ENCODE measurements around the gene TBC1D22A. TPM values are rescaled to one million over a fixed set of nuclear protein-coding genes. Genes with fewer than 3 reads are reported as not detected.

Gene TBC1D22A
- total and polyA plus RNA-seq, 8 donors: 14.4 to 33.5 (median 15.7) TPM

DNA sequence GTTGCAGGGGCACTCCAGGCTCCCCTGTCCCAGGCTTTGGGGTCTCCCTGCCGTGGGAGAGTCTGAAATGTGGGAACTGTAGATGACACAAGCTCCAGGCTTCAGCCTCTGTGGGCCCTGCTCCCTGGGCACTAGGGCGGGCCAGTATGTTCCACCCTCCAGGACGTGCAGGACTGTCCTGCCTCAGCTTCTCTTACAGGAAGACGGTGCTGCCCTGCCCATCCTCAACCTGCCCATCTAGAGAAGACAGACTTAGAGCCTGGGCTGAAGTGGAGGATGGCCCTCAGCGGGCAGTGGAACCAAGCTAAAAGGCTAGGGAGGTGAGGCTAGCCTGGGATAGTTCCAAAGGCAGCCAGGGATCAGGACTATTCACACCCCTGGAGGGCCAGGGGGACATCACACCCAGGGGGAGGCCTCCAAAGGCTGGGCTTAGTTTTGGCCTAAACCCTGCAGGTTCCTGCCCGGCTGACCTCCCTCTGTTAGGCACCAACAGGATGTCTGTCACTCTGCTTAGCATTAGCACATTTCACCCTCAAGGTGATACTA, 20.4 kb upstream of the TBC1D22A start:
- H3K27me3 ChIP-seq: no peaks in the 10 kb centered on the region
- H3K4me3 ChIP-seq: no peak overlapping the region
- no peaks in the 10 kb centered on the region for H3K9me3 ChIP-seq
- TF ChIP-seq, protein P1, sequence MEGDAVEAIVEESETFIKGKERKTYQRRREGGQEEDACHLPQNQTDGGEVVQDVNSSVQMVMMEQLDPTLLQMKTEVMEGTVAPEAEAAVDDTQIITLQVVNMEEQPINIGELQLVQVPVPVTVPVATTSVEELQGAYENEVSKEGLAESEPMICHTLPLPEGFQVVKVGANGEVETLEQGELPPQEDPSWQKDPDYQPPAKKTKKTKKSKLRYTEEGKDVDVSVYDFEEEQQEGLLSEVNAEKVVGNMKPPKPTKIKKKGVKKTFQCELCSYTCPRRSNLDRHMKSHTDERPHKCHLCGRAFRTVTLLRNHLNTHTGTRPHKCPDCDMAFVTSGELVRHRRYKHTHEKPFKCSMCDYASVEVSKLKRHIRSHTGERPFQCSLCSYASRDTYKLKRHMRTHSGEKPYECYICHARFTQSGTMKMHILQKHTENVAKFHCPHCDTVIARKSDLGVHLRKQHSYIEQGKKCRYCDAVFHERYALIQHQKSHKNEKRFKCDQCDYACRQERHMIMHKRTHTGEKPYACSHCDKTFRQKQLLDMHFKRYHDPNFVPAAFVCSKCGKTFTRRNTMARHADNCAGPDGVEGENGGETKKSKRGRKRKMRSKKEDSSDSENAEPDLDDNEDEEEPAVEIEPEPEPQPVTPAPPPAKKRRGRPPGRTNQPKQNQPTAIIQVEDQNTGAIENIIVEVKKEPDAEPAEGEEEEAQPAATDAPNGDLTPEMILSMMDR (IDR thresholded peaks at IDR 0.05): no peak
- no peaks in the 10 kb centered on the region for H3K36me3 ChIP-seq
- no peak overlapping the region for H3K27ac ChIP-seq
- peaks cover 11 to 20% of the 10 kb centered on the region in 2 donors for H3K4me1 ChIP-seq
- intact Hi-C loops (cut with DNase I): no loop called here
- DNase-seq (peak in 1 of 4 donors; percentile 51), ATAC-seq (no peak)

DNA sequence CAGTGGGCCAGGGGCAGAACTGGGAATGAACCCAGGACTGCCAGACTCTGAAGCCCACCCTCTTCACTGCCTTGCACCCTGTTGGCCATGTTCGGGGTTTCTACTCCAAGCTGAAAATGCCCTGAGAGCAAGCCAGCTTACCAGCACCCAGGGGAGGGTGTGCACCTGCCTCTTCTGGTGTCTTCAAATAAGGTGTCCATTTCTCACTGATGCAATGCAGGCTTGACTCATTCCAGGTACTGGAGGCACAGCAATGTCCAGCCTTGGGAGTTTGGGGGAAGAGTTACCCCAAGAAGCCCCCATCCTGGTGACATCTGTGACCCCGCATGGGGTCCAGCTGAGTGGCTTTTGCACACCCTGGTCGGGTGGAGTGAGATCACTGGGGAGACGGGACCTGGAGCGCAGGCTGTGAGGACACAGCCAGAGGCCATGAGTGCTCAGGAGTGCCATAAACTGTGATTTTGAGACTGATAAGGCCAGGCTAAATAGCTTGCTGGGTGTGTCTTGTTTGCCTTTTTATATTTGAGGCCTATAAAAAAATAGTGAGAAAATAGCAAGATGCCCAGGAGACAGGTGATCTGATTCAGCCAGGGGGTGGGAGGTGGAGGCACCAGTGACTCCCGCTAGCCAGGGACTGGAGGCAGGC, 19.8 kb upstream of the TBC1D22A start:
- DNase-seq: peak in 2 of 4 donors; percentile 40 to 45
- intact Hi-C loops (cut with DNase I): no loop called here
- TF ChIP-seq, protein P1 (IDR thresholded peaks at IDR 0.05): no peak
- ATAC-seq: peak; percentile 68
- no peak overlapping the region for H3K27ac ChIP-seq
- H3K27me3 ChIP-seq: no peaks in the 10 kb centered on the region
- no peak overlapping the region for H3K4me3 ChIP-seq
- no peaks in the 10 kb centered on the region for H3K36me3 ChIP-seq
- peaks cover 8 to 16% of the 10 kb centered on the region in 2 donors for H3K4me1 ChIP-seq
- H3K9me3 ChIP-seq: no peaks in the 10 kb centered on the region

DNA sequence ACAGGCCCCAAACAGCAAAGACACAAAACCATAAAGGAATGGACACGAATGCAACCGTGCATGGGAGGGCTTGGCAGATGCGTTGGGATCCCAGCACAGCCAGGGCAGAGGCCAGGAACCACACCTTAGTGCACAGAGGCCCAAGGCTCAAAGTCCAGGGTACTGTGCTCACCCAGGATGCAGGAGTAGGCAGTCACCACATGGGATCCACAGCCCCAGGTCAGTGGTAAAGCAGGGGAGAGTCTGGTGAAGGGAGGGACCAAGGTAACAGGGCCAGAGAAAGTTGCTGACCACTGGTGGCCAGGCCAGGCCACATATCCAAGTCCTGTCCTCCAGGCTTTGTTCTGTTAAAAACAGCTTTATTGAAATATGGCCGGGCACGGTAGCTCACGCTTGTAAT, 17.9 kb upstream of the TBC1D22A start:
- no peak overlapping the region for H3K27ac ChIP-seq

DNA sequence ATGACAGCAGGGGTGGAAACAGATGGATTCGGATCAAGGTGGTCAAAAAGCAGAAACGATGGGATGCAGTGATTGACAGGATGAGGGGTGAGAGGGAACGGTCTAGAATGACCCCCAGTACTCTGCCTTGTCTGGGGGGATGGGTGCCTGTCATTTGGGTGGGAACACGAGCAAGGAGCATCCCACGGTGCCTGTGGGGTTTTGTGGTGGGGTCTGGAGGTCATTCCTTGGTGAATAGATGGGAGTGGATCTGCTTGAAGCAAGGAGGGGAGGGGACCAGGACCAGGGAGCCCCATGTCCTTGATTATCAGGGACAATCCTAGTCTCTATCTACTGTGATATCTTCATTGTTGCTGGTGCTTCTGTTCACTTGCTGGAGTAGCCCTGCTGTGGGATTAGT, 16.3 kb upstream of the TBC1D22A start:
- intact Hi-C loops (cut with DNase I): no loop called here
- DNase-seq (peak in 1 of 4 donors; percentile 13), ATAC-seq (no peak)
- Histone ChIP-seq H3K4me1 (peaks cover 11 to 31% of the 10 kb centered on the region in 2 donors), H3K27me3 (no peaks in the 10 kb centered on the region), H3K4me3 (no peak overlapping the region), H3K9me3 (no peaks in the 10 kb centered on the region), H3K27ac (no peak overlapping the region), H3K36me3 (no peaks in the 10 kb centered on the region)
- TF ChIP-seq, protein P1 (IDR thresholded peaks at IDR 0.05): no peak

More for the DNA sequence above, 17.9 kb upstream of the TBC1D22A start:
- Histone ChIP-seq H3K9me3 (no peaks in the 10 kb centered on the region), H3K36me3 (no peaks in the 10 kb centered on the region), H3K4me3 (no peak overlapping the region), H3K4me1 (peaks cover 3 to 19% of the 10 kb centered on the region in 2 donors), H3K27me3 (no peaks in the 10 kb centered on the region)
- TF ChIP-seq, protein P1 (IDR thresholded peaks at IDR 0.05): no peak
- ATAC-seq (no peak), DNase-seq (peak in 1 of 4 donors; percentile 17)
- intact Hi-C loops (cut with DNase I): no loop called here

DNA sequence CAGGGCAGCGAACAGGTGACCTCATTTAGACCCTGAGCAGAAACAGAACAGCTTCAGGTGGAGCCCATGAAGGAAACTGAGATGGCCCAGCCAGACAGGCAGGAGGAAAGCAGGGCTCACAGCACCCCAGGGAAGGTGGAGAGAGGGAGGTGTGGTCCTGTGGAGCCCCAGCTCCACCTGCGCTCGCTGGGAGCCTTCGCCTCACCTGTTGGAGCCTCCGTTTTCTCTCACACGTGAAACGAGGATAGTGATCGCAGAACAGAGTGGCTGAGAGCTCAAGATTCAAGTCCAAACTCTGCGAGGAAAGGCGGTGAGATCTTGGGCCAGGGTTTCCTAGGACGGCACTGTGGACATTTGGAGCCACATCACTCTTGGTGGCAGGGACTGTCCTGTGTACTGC, 15.8 kb upstream of the TBC1D22A start:
- TF ChIP-seq, protein P1 (IDR thresholded peaks at IDR 0.05): no peak
- no peaks in the 10 kb centered on the region for H3K9me3 ChIP-seq
- no peak overlapping the region for H3K4me3 ChIP-seq
- ATAC-seq (no peak), DNase-seq (peak in 1 of 4 donors; percentile 43)
- H3K27me3 ChIP-seq: no peaks in the 10 kb centered on the region
- H3K36me3 ChIP-seq: no peaks in the 10 kb centered on the region
- H3K4me1 ChIP-seq: peaks cover 14 to 36% of the 10 kb centered on the region in 2 donors
- intact Hi-C loops (cut with DNase I): no loop called here
- H3K27ac ChIP-seq: no peak overlapping the region

Measured in left lung (tissue), 10 donors.